ENCODE data around the gene KLHL11.
"Not testable (repeated sequence)": the region's sequence is repeated elsewhere in the genome, so short reads cannot be mapped to it uniquely, and the experiment has no call there.

KLHL11 gene

DNA sequence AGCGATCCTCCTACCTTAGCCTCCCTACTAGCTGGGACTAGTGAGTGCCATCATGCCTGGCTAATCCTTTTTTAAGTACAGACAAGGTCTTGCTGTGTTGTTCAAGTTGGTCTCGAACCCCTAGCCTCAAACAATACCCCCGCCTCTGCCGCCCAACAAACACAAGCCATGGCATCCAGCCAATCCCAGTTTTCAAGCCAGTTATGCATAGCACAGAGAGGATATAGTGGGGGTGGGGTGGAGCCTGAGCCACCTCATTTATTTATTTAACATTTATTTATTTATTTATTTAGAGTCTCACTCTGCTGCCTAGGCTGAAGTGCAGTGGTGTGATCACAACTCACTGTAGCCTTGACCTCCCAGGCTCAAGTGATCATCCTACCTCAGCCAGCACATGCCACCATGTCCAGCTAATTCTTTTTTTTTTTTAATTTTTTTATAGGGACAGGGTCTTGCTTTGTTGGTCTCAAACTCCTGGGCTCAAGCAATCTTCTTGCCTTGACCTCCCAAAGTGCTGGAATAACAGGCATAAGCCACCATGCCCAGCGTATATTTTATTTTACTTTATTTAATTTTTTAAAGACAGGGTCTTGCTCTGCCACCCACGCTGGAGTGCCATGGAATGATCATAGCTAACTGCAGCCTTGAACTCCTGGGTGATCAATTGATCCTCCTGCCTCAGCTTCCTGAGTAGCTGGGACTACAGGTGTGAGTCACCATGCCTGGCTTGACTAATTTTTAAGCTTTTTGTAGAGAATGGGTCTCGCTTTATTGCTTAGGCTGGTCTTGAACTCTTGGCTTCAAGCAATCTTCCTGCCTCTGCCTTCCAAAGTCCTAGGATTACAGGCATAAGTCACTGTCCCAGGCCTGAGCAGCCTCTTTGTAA lies 26.2 kb upstream of the KLHL11 start:
- in situ Hi-C loops (cut with MboI; ENCODE audit: low pct_unique_long_range_greater_than_20kb, low sequenced_read_pairs, unreplicated experiment) = no loop called here
- no peak for DNase-seq (ENCODE audit: low spot score)
- TF ChIP-seq, protein P1, sequence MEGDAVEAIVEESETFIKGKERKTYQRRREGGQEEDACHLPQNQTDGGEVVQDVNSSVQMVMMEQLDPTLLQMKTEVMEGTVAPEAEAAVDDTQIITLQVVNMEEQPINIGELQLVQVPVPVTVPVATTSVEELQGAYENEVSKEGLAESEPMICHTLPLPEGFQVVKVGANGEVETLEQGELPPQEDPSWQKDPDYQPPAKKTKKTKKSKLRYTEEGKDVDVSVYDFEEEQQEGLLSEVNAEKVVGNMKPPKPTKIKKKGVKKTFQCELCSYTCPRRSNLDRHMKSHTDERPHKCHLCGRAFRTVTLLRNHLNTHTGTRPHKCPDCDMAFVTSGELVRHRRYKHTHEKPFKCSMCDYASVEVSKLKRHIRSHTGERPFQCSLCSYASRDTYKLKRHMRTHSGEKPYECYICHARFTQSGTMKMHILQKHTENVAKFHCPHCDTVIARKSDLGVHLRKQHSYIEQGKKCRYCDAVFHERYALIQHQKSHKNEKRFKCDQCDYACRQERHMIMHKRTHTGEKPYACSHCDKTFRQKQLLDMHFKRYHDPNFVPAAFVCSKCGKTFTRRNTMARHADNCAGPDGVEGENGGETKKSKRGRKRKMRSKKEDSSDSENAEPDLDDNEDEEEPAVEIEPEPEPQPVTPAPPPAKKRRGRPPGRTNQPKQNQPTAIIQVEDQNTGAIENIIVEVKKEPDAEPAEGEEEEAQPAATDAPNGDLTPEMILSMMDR (IDR thresholded peaks at IDR 0.05; ENCODE audit: extremely low read depth, insufficient read depth, missing control alignments) = no peak

DNA sequence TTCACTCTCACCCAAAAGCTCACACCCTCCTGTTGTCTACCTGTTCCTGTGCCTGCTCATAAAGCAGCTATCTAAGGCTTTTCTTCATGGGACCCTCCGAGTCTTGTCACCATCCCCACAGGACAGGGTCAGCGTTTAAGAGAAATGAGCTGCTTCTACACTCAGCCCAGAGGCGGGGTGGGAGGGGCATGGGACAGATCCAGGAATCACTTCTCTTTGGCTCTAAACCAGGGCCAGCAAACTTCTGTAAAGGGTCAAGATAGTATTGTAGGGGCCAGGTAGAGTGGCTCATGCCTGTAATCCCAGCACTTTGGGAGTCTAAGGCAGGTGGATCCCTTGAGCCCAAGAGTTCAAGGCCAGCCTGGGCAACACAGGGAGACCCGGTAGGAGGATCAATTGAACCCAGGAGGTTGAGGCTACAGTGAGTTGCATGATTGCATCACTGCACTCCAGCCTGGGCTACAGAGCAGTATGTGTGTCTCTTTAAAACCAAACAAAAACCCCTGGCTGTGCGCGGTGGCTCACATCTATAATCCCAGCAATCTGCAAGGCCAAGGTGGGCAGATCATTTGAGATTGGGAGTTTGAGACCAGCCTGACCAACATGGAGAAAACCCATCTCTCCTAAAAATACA lies 23.2 kb upstream of the KLHL11 start:
- no peak for DNase-seq (ENCODE audit: low spot score)
- TF ChIP-seq, protein P1 (IDR thresholded peaks at IDR 0.05; ENCODE audit: extremely low read depth, insufficient read depth, missing control alignments) = no peak
- in situ Hi-C loops (cut with MboI; ENCODE audit: low pct_unique_long_range_greater_than_20kb, low sequenced_read_pairs, unreplicated experiment) = no loop called here

DNA sequence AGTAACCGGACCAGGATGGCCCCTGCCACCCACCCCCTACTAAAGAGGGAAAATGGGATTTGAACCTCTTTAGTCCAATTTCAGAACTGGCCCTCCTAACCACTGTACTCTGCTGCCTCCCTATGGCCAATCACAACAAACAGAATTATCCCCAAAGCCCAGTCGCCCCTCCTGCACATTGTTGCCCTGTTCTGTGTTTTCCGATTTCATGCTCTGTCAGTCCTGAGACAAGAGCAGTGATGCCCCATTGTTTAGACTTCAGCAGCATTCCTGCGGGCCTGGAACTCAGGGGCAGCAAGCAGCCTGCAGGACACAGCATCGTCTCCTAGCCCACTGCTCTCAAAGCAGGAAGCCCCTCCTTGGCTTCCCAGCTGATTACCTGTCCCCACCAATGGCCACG lies 20.5 kb upstream of the KLHL11 start:
- in situ Hi-C loops (cut with MboI; ENCODE audit: low pct_unique_long_range_greater_than_20kb, low sequenced_read_pairs, unreplicated experiment) = no loop called here
- TF ChIP-seq, protein P1 (IDR thresholded peaks at IDR 0.05; ENCODE audit: extremely low read depth, insufficient read depth, missing control alignments) = peak; percentile 34
- no peak for DNase-seq (ENCODE audit: low spot score)

DNA sequence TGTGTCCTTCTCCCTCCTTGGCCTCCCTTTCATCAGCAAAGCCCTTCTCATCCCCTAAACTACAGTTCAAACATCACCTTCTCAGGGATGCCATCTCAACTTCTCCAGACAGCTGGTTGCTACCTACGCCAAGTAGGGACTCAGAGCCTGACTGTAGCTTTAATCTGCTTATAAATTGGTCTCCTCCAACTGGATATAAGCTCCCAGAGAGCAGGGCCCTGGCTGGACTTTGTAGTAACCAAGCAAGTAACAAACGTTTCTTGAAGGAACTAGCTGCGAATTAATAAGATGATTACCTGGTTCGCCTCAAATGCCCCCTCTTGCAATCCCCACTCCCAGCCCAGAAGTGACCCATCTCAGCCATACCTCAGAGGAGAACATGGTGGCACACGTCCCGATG lies 17.5 kb upstream of the KLHL11 start:
- TF ChIP-seq, protein P1 (IDR thresholded peaks at IDR 0.05; ENCODE audit: extremely low read depth, insufficient read depth, missing control alignments) = no peak
- no peak for DNase-seq (ENCODE audit: low spot score)
- in situ Hi-C loops (cut with MboI; ENCODE audit: low pct_unique_long_range_greater_than_20kb, low sequenced_read_pairs, unreplicated experiment) = no loop called here

DNA sequence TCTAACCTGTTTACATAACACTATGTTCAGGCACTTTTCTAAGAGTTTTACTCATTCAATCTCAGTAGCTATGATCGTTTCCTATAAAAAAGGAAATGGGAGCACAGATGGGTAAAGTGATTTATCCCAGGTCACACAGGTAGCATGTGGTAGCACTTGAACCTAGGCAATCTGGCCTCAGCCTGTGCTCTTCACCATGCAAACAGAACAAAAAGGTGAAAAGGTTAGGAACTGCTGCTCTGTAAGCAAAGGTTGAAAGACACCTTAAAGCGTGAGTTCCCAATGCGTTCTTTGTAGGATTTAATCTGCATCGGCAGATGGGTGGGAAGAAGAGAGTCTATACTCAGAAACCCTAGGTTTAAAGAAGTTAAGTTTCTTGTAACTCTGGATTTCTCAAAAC lies 14.9 kb upstream of the KLHL11 start:
- in situ Hi-C loops (cut with MboI; ENCODE audit: low pct_unique_long_range_greater_than_20kb, low sequenced_read_pairs, unreplicated experiment) = no loop called here
- TF ChIP-seq, protein P1 (IDR thresholded peaks at IDR 0.05; ENCODE audit: extremely low read depth, insufficient read depth, missing control alignments) = no peak

DNA sequence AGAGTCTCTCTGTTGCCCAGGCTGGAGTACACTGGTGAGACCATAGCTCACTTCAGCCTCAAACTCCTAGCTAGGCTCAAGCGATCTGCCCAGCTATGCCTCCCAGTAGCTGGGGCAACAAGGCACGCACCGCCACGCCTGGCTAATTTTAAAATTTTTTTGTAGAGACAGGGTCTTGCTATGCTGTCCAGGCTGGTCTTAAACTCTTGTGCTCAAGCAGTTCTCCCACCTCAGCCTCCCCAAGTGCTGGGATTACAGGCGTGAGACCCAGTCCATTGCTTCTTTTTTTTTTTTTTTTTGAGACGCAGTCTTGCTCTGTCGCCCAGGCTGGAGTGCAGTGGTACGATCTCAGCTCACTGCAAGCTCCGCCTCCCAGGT lies 9.1 kb upstream of the KLHL11 start:
- DNase-seq (ENCODE audit: low spot score); in situ Hi-C loops (cut with MboI; ENCODE audit: low pct_unique_long_range_greater_than_20kb, low sequenced_read_pairs, unreplicated experiment): not testable (repeated sequence)

More for the DNA sequence above, 14.9 kb upstream of the KLHL11 start:
- DNase-seq (ENCODE audit: low spot score) = no peak
